BJ (cell line): ENCODE results near the gene HEPH. TPM values are rescaled to one million over a fixed set of nuclear protein-coding genes. Genes with fewer than 3 reads are reported as not detected.

Source experiments
- polyA plus RNA-seq: library from polyadenylated mRNA; depleted of rRNA; stranded (reverse); fragments of >200 nt; gene quantifications from 2 replicates; pipeline ENCODE4 v1.2.3, GENCODE V29; 2011; rRNA removed

Gene HEPH
- polyA plus RNA-seq, 1 experiment: 10.4 TPM

Other genes starting within 250 kb of the HEPH start
- not detected in 2 replicates for gene VSIG4, start 124.2 kb upstream of the HEPH start, polyA plus RNA-seq